ENCODE results near the gene CLIC6.

DNA sequence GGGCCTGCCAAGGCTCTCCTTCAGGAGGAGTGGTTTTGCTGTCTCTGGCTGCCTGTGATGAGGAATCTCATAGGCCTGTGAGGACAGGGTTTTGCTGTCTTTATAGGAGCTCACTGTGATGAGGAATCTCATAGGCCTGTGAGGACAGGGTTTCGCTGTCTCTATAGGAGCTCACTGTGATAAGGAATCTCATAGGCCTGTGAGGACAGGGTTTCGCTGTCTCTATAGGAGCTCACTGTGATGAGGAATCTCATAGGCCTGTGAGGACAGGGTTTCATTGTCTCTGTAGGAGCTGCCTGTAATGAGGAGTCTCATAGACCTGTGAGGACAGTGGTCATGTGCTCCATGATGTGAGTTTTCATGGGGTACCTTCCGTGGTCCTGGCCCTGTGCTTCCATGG is 29.0 kb downstream of the CLIC6 start:
- TF ChIP-seq CTCF (IDR thresholded peaks at IDR 0.05) (no peak), POLR2A (IDR thresholded peaks at IDR 0.05) (no peak)
